Keratinocyte (primary cell): ENCODE results near the gene SLC37A3. TPM values are rescaled to one million over a fixed set of nuclear protein-coding genes. Genes with fewer than 3 reads are reported as not detected.

Experiments used
- DNase-seq: peaks from one replicate; pipeline ENCODE4 v3.0.0-alpha.2; 2011; ENCODE audit warnings: low read depth, missing footprints, low spot score
- FAIRE-seq: peaks from 2 replicates; lab custom pipeline; 2011; peaks lifted over from hg19 to GRCh38; lab: Jason Lieb, UNC
- H2AFZ ChIP-seq: 2 replicates; pipeline ENCODE4 v1.6.0; 2012; ENCODE audit warnings: low read length, control low read depth, inconsistent platforms; ENCODE audit not compliant: control insufficient read depth
- H3K27ac ChIP-seq: 2 replicates; pipeline ENCODE4 v1.5.1; 2011; ENCODE audit warnings: low read length; ENCODE audit not compliant: control insufficient read depth, insufficient read depth
- H3K27me3 ChIP-seq: 3 replicates; pipeline ENCODE4 v1.6.0; 2011; ENCODE audit warnings: low read length; ENCODE audit not compliant: control insufficient read depth, insufficient read depth; ENCODE audit errors: extremely low read depth
- H3K36me3 ChIP-seq, 2 experiments: 2 replicates in 1 of 2; 3 replicates in 1 of 2; pipeline ENCODE4 v1.5.1; 2011; ENCODE audit warnings: low read length in 2 of 2, mild to moderate bottlenecking in 1 of 2; ENCODE audit not compliant: control insufficient read depth in 2 of 2, insufficient read depth in 2 of 2; ENCODE audit errors: extremely low read depth in 1 of 2
- H3K4me1 ChIP-seq: 3 replicates; pipeline ENCODE4 v1.5.1; 2011; ENCODE audit warnings: low read length; ENCODE audit not compliant: control insufficient read depth, insufficient read depth; ENCODE audit errors: extremely low read depth
- H3K4me2 ChIP-seq: 3 replicates; pipeline ENCODE4 v1.6.0; 2011; ENCODE audit warnings: low read depth, low read length; ENCODE audit not compliant: control insufficient read depth, insufficient read depth; ENCODE audit errors: extremely low read depth
- H3K4me3 ChIP-seq, 3 experiments: fragments of 200-600 bp in 1 of 3; sonication (generic) in 1 of 3; 2 replicates in 2 of 3; 3 replicates in 1 of 3; pipeline ENCODE4 v1.5.1; 2011 to 2016; ENCODE audit warnings: low read length in 3 of 3, mild to moderate bottlenecking in 3 of 3, control low read depth in 2 of 3, inconsistent platforms in 1 of 3, low read depth in 1 of 3, mixed read lengths in 1 of 3, mixed run types in 1 of 3, moderate library complexity in 1 of 3; ENCODE audit not compliant: control insufficient read depth in 2 of 3, insufficient read depth in 2 of 3; ENCODE audit errors: extremely low read depth in 1 of 3
- H3K79me2 ChIP-seq: 2 replicates; pipeline ENCODE4 v1.6.0; 2012; ENCODE audit warnings: low read length; ENCODE audit not compliant: control insufficient read depth, insufficient read depth
- H3K9ac ChIP-seq: 3 replicates; pipeline ENCODE4 v1.6.0; 2011; ENCODE audit warnings: low read length; ENCODE audit not compliant: control insufficient read depth, insufficient read depth; ENCODE audit errors: extremely low read depth
- H3K9me1 ChIP-seq: 3 replicates; pipeline ENCODE4 v1.6.0; 2011; ENCODE audit warnings: low read length; ENCODE audit not compliant: control insufficient read depth, insufficient read depth; ENCODE audit errors: extremely low read depth
- H3K9me3 ChIP-seq: 2 replicates; pipeline ENCODE4 v1.5.1; 2012; ENCODE audit warnings: low read depth, low read length; ENCODE audit not compliant: control insufficient read depth
- H4K20me1 ChIP-seq: 3 replicates; pipeline ENCODE4 v1.6.0; 2011; ENCODE audit warnings: low read length; ENCODE audit not compliant: control insufficient read depth, insufficient read depth; ENCODE audit errors: extremely low read depth
- EZH2 ChIP-seq: IDR thresholded peaks from one replicate; pipeline ENCODE4 v1.6.1; 2012; ENCODE audit warnings: inconsistent platforms, mild to moderate bottlenecking, low read length, moderate library complexity
- dilution Hi-C: fragments of 300-500 bp; cut with MboI; formaldehyde crosslinking; loops from one replicate; pipeline ENCODE4 v1.7.0; 2020; ENCODE audit warnings: low sequenced_read_pairs; ENCODE audit not compliant: extremely low pct_ligation_motif_present
- polyA plus RNA-seq, 5 experiments: library from polyadenylated mRNA; depleted of rRNA in 3 of 5; stranded (reverse) in 3 of 5; stranded (forward) in 1 of 5; unstranded in 1 of 5; fragments of >200 nt; gene quantifications; 1 replicate in 1 of 5; 2 replicates in 3 of 5; 3 replicates in 1 of 5; pipeline versions ENCODE4 v1.2.1 to v1.2.3, GENCODE V29; 2011 to 2012; ENCODE audit warnings: missing spikeins in 2 of 5, low read depth in 1 of 5, low replicate concordance in 1 of 5
- TF ChIP-seq, protein P1 (sequence below), 3 experiments: IDR thresholded peaks in 1 of 3; conservative IDR thresholded peaks in 1 of 3; optimal IDR thresholded peaks in 1 of 3; 2 replicates in 2 of 3; 3 replicates in 1 of 3; pipeline versions ENCODE3 to v1.5.1; 2011; ENCODE audit warnings: low read length in 3 of 3, mild to moderate bottlenecking in 3 of 3, moderate library complexity in 2 of 3, control low read depth in 1 of 3, inconsistent platforms in 1 of 3; ENCODE audit not compliant: insufficient read depth in 2 of 3; ENCODE audit errors: extremely low read depth in 1 of 3

The SLC37A3 gene
- polyA plus RNA-seq, 1 donor (not counting 4 experiments of a cell fraction or from before 2014, with no cell fraction given) = 51.4 TPM

DNA sequence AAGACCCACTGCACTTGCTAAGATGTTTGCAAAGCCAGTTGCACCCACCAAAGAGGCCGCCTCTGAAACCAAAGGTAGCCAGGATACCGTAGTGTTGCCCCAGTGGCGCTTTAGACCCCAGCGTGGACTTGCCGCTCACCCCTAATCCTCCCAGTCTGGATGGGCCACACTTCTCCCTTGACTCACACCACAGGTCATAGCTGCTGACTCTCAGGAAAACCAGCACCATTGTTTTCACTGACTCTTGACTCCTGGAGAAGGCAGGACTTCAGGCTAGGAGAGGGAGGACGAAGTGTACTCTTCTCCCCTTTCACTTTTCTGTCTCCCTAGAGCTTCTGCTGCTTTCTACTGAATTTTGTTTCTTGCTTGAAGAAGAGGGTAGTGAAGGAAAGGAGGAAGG, 27.8 kb upstream of the SLC37A3 start:
- Histone ChIP-seq H3K4me1 (no peaks in the 10 kb centered on the region), H3K4me3 (no peak overlapping the region), H2AFZ (no peak overlapping the region), H3K9ac (no peak overlapping the region), H4K20me1 (no peaks in the 10 kb centered on the region), H3K79me2 (no peaks in the 10 kb centered on the region), H3K27ac (no peak overlapping the region), H3K27me3 (no peaks in the 10 kb centered on the region), H3K9me1 (no peaks in the 10 kb centered on the region), H3K9me3 (no peaks in the 10 kb centered on the region), H3K4me2 (no peak overlapping the region), H3K36me3 (no peaks in the 10 kb centered on the region)
- FAIRE-seq = no peak
- TF ChIP-seq EZH2 = no peak
- TF ChIP-seq, protein P1, sequence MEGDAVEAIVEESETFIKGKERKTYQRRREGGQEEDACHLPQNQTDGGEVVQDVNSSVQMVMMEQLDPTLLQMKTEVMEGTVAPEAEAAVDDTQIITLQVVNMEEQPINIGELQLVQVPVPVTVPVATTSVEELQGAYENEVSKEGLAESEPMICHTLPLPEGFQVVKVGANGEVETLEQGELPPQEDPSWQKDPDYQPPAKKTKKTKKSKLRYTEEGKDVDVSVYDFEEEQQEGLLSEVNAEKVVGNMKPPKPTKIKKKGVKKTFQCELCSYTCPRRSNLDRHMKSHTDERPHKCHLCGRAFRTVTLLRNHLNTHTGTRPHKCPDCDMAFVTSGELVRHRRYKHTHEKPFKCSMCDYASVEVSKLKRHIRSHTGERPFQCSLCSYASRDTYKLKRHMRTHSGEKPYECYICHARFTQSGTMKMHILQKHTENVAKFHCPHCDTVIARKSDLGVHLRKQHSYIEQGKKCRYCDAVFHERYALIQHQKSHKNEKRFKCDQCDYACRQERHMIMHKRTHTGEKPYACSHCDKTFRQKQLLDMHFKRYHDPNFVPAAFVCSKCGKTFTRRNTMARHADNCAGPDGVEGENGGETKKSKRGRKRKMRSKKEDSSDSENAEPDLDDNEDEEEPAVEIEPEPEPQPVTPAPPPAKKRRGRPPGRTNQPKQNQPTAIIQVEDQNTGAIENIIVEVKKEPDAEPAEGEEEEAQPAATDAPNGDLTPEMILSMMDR (optimal IDR thresholded peaks at IDR 0.05 in 1 of 3, IDR thresholded peaks at IDR 0.05 in 1 of 3, conservative IDR thresholded peaks at IDR 0.05 in 1 of 3; ENCODE audit: extremely low read depth in 1 of 3, insufficient read depth in 2 of 3, low read length in 3 of 3) = no peak
- DNase-seq = no peak
- dilution Hi-C loops = no loop called here

DNA sequence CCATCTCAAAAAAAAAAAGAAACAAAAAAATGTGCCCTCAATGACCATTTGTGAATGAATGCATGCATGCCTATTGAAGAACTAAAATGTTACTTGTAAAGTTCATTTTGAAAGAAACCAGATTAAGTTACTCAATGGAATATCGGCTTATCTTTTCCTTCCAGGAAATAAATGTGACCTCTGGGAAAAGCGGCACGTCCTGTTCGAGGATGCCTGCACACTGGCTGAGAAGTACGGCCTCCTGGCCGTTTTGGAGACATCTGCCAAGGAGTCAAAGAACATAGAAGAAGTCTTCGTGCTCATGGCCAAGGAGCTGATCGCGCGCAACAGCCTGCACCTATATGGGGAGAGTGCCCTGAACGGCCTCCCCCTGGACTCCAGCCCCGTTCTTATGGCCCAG, 27.4 kb upstream of the SLC37A3 start:
- dilution Hi-C loops = no loop called here
- no peaks in the 10 kb centered on the region for H3K4me1 ChIP-seq
- H3K27ac ChIP-seq = no peak overlapping the region
- H3K27me3 ChIP-seq = no peaks in the 10 kb centered on the region
- no peaks in the 10 kb centered on the region for H4K20me1 ChIP-seq
- H3K9me3 ChIP-seq = no peaks in the 10 kb centered on the region
- TF ChIP-seq, protein P1 (optimal IDR thresholded peaks at IDR 0.05 in 1 of 3, IDR thresholded peaks at IDR 0.05 in 1 of 3, conservative IDR thresholded peaks at IDR 0.05 in 1 of 3; ENCODE audit: extremely low read depth in 1 of 3, insufficient read depth in 2 of 3, low read length in 3 of 3) = no peak
- no peak for TF ChIP-seq EZH2
- H3K9me1 ChIP-seq = no peaks in the 10 kb centered on the region
- no peak overlapping the region for H3K4me3 ChIP-seq
- H3K36me3 ChIP-seq = no peaks in the 10 kb centered on the region
- FAIRE-seq (no peak), DNase-seq (no peak)
- H2AFZ ChIP-seq = no peak overlapping the region
- H3K4me2 ChIP-seq = no peak overlapping the region
- H3K9ac ChIP-seq = no peak overlapping the region
- no peaks in the 10 kb centered on the region for H3K79me2 ChIP-seq
